OCI-M2 (cell line): ENCODE results near the gene CD164L2.

Experiments
- DNase-seq: peaks from one replicate; lab custom pipeline; 2025; ENCODE audit not compliant: unreplicated experiment; lab: John Stamatoyannopoulos, UW

The CD164L2 gene

GRCh38 chr1:27349784-27350662 lies 33.1 kb downstream of the CD164L2 start:
- DNase-seq = no peak

GRCh38 chr1:27348861-27349783 lies 34.0 kb downstream of the CD164L2 start:
- no peak for DNase-seq

GRCh38 chr1:27346991-27347624 lies 36.0 kb downstream of the CD164L2 start:
- no peak for DNase-seq

GRCh38 chr1:27346357-27346756 lies 36.8 kb downstream of the CD164L2 start:
- DNase-seq = no peak

GRCh38 chr1:27345272-27345671 lies 37.9 kb downstream of the CD164L2 start:
- no peak for DNase-seq

- no peak for DNase-seq
Measured at GRCh38 chr1:27343639-27344025, 39.5 kb downstream of the CD164L2 start.

GRCh38 chr1:27342778-27343638 lies 40.1 kb downstream of the CD164L2 start:
- DNase-seq = no peak

- DNase-seq = no peak
Measured at GRCh38 chr1:27342391-27342777, 40.7 kb downstream of the CD164L2 start.

GRCh38 chr1:27341525-27342252 lies 41.4 kb downstream of the CD164L2 start, which contains the start of gene SYTL1:
Gene SYTL1 (plus strand): TSS chr1:27342022. CDS start chr1:27345335, 3,313 bp downstream.
- DNase-seq = peak; percentile 35

GRCh38 chr1:27339213-27339612 lies 43.9 kb downstream of the CD164L2 start:
- no peak for DNase-seq

GRCh38 chr1:27338751-27339150 lies 44.4 kb downstream of the CD164L2 start:
- DNase-seq = no peak

GRCh38 chr1:27336756-27337155 lies 46.4 kb downstream of the CD164L2 start:
- no peak for DNase-seq

GRCh38 chr1:27335506-27336422 lies 47.4 kb downstream of the CD164L2 start:
- no peak for DNase-seq

GRCh38 chr1:27333717-27334279 lies 49.3 kb downstream of the CD164L2 start:
- DNase-seq = no peak

GRCh38 chr1:27332536-27333281 lies 50.4 kb downstream of the CD164L2 start:
- no peak for DNase-seq

GRCh38 chr1:27331922-27332321 lies 51.2 kb downstream of the CD164L2 start:
- no peak for DNase-seq

- no peak for DNase-seq
Measured at GRCh38 chr1:27331426-27331825, 51.7 kb downstream of the CD164L2 start.

GRCh38 chr1:27330786-27331185 lies 52.3 kb downstream of the CD164L2 start:
- no peak for DNase-seq
